K562 (cell line): Measurements from ENCODE around the gene GALNT18. TPM values are rescaled to one million over a fixed set of nuclear protein-coding genes. Genes with fewer than 3 reads are reported as not detected.

Experiments used
- GATAD2A ChIP-seq: fragments of 450-650 bp; IDR thresholded peaks from 2 replicates; pipeline ENCODE4 v1.6.1; 2017
- HES1 ChIP-seq: fragments of 450-650 bp; IDR thresholded peaks from 2 replicates; pipeline ENCODE4 v1.6.1; 2016; ENCODE audit warnings: low read depth, mild to moderate bottlenecking, moderate library complexity
- HNRNPL ChIP-seq: fragments of 200-400 bp; formaldehyde crosslinking; IDR thresholded peaks from 2 replicates; pipeline ENCODE4 v1.6.1; 2017; ENCODE audit warnings: low read depth, mild to moderate bottlenecking, low read length
- IRF1 ChIP-seq: sonication (generic); formaldehyde crosslinking; IDR thresholded peaks from 2 replicates; pipeline ENCODE4 v1.8.0; 2022; ENCODE audit warnings: missing genetic modification reagents, mild to moderate bottlenecking, borderline replicate concordance
- KLF6 ChIP-seq: fragments of 250-450 bp; sonication (Bioruptor Pico); IDR thresholded peaks from 2 replicates; pipeline ENCODE4 v1.4.0; 2020; ENCODE audit warnings: mild to moderate bottlenecking, moderate library complexity, borderline replicate concordance
- POLR3G ChIP-seq: IDR thresholded peaks from 2 replicates; pipeline ENCODE4 v1.6.1; 2011; ENCODE audit not compliant: insufficient read length, insufficient replicate concordance; ENCODE audit errors: extremely low read depth
- TFAM ChIP-seq: fragments of 250-450 bp; sonication (Bioruptor Pico); conservative IDR thresholded peaks from 2 replicates; pipeline ENCODE4 v1.5.0; 2021; ENCODE audit warnings: mild to moderate bottlenecking, moderate library complexity
- ZNF282 ChIP-seq: sonication (generic); formaldehyde crosslinking; IDR thresholded peaks from 2 replicates; pipeline ENCODE4 v1.8.1; 2023; ENCODE audit warnings: missing genetic modification reagents
- ZNF41 ChIP-seq: fragments of 250-450 bp; sonication (Bioruptor Pico); conservative IDR thresholded peaks from 2 replicates; pipeline ENCODE4 v1.4.0; 2020; ENCODE audit warnings: mild to moderate bottlenecking
- polyA plus RNA-seq, 8 experiments: library from polyadenylated mRNA; depleted of rRNA in 4 of 8; stranded (reverse) in 5 of 8; unstranded in 3 of 8; fragments of >200 nt; fragmentation: Nextera tagmentation in 2 of 8; fragmentation: Illumina TruSeq in 1 of 8; extraction: Ambion mirVana in 2 of 8; extraction: Trizol in 1 of 8; gene quantifications; 2 replicates each; pipeline versions ENCODE4 v1.2.1 to v1.2.3, GENCODE V29; 2011 to 2014; ENCODE audit warnings: inconsistent platforms in 1 of 8, missing spikeins in 1 of 8
- total RNA-seq, 7 experiments: library from RNA; depleted of rRNA in 6 of 7; stranded (reverse); fragments of >200 nt in 6 of 7; fragmentation: Illumina TruSeq in 2 of 7; extraction: Trizol in 2 of 7; gene quantifications; 2 replicates each; pipeline versions ENCODE4 v1.2.1 to v1.2.3, GENCODE V29; 2011 to 2021; ENCODE audit warnings: low replicate concordance in 1 of 7
- TF ChIP-seq, protein P1 (sequence below): fragments of 450-650 bp; IDR thresholded peaks from 2 replicates; pipeline ENCODE4 v1.7.1; 2018; ENCODE audit warnings: mild to moderate bottlenecking, low read depth; ENCODE audit not compliant: partially characterized antibody
- TF ChIP-seq, protein P2 (sequence below): fragments of 250-450 bp; sonication (Bioruptor Pico); IDR thresholded peaks from 2 replicates; pipeline ENCODE4 v1.8.0; 2021; ENCODE audit warnings: borderline replicate concordance, mild to moderate bottlenecking, moderate library complexity; ENCODE audit not compliant: poor library complexity, severe bottlenecking

GALNT18 gene
- total and polyA plus RNA-seq, 9 of the 15 experiments (the other 6 are each of a cell fraction or from before 2014, with no cell fraction given): not detected

- TF ChIP-seq KLF6 (no peak), GATAD2A (no peak), HNRNPL (no peak), ZNF282 (CRISPR knock-in tag) (no peak), TFAM (CRISPR knock-in tag) (no peak), ZNF41 (no peak), POLR3G (no peak), HES1 (no peak), IRF1 (no peak)
- TF ChIP-seq, protein P1, sequence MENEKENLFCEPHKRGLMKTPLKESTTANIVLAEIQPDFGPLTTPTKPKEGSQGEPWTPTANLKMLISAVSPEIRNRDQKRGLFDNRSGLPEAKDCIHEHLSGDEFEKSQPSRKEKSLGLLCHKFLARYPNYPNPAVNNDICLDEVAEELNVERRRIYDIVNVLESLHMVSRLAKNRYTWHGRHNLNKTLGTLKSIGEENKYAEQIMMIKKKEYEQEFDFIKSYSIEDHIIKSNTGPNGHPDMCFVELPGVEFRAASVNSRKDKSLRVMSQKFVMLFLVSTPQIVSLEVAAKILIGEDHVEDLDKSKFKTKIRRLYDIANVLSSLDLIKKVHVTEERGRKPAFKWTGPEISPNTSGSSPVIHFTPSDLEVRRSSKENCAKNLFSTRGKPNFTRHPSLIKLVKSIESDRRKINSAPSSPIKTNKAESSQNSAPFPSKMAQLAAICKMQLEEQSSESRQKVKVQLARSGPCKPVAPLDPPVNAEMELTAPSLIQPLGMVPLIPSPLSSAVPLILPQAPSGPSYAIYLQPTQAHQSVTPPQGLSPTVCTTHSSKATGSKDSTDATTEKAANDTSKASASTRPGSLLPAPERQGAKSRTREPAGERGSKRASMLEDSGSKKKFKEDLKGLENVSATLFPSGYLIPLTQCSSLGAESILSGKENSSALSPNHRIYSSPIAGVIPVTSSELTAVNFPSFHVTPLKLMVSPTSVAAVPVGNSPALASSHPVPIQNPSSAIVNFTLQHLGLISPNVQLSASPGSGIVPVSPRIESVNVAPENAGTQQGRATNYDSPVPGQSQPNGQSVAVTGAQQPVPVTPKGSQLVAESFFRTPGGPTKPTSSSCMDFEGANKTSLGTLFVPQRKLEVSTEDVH: no peak
- TF ChIP-seq, protein P2, sequence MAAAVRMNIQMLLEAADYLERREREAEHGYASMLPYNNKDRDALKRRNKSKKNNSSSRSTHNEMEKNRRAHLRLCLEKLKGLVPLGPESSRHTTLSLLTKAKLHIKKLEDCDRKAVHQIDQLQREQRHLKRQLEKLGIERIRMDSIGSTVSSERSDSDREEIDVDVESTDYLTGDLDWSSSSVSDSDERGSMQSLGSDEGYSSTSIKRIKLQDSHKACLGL (CRISPR knock-in tag): no peak
- TF ChIP-seq, all 486 proteins: peak for 0
Observed at GRCh38 chr11:11587122-11587521, 34.7 kb downstream of the GALNT18 start (continued).
